Measurements from ENCODE around the gene CFHR5.
A peak's percentile ranks its signal among the peaks of the same experiment; 100 is the strongest.
"Not testable (repeated sequence)": the region's sequence is repeated elsewhere in the genome, so short reads cannot be mapped to it uniquely, and the experiment has no call there.

CFHR5 gene

DNA sequence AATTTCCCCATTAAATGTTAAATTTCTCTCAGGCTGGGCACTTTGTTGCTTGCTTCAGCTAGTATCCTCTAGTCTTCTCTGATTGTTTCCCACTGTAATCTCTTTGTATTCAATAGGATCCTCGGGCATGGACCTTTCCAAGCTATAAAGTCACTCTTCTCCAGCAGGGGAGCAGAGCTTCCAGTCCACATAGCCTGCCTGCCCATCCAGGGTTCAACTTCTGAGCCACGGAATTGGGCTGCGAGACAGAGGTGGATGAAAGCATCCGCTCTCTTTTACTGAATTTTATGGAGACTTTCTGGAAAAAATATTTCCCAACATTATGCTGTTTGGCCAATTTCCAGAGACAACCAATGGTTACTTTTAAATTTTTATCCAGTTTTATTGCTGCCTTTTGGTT, 1.1 kb upstream of the CFHR5 start:
- TF ChIP-seq ZNF843 (tag by site-specific recombination; IDR thresholded peaks at IDR 0.05) (no peak), ZNF19 (tag by site-specific recombination; IDR thresholded peaks at IDR 0.05; ENCODE audit: low read depth) (no peak), FEZF1 (tag by site-specific recombination; IDR thresholded peaks at IDR 0.05) (no peak), ZBTB44 (tag by site-specific recombination; IDR thresholded peaks at IDR 0.05) (no peak), OSR2 (tag by site-specific recombination; IDR thresholded peaks at IDR 0.05) (no peak), ZSCAN18 (tag by site-specific recombination; IDR thresholded peaks at IDR 0.05) (no peak), SCRT1 (tag by site-specific recombination; IDR thresholded peaks at IDR 0.05; ENCODE audit: borderline replicate concordance) (no peak), TRIM28 (IDR thresholded peaks at IDR 0.05; ENCODE audit: borderline replicate concordance, low read length) (no peak)
- Histone ChIP-seq H3K4me1 (ENCODE audit: control insufficient read depth, insufficient read depth, low read length) (no peaks in the 10 kb centered on the region), H3K4me3 (ENCODE audit: low read depth, low read length) (no peak overlapping the region), H3K36me3 (ENCODE audit: control insufficient read depth in 2 of 2, insufficient read depth in 1 of 2, low read length in 2 of 2) (no peaks in the 10 kb centered on the region), H3K9me3 (ENCODE audit: control insufficient read depth, insufficient read depth, low read depth, low read length) (no peaks in the 10 kb centered on the region), H3K27ac (ENCODE audit: extremely low read depth, low read depth, low read length) (no peak overlapping the region)
- ChIA-PET POLR2A (no interaction called here), CTCF (no interaction called here)

- ChIA-PET CTCF (interaction anchor here (1.1 kb wide), 1 partner anchor 376 kb away, joined by 3 read pairs; no protein-coding TSS in a partner anchor), POLR2A (no interaction called here)
- no peak overlapping the region for H3K27ac ChIP-seq (ENCODE audit: extremely low read depth, low read depth, low read length)
- H3K4me3 ChIP-seq (ENCODE audit: low read depth, low read length) = no peak overlapping the region
- no peaks in the 10 kb centered on the region for H3K9me3 ChIP-seq (ENCODE audit: control insufficient read depth, insufficient read depth, low read depth, low read length)
- H3K36me3 ChIP-seq (ENCODE audit: control insufficient read depth in 2 of 2, insufficient read depth in 1 of 2, low read length in 2 of 2) = no peaks in the 10 kb centered on the region
- TF ChIP-seq ZNF585B (tag by site-specific recombination; IDR thresholded peaks at IDR 0.05) (no peak), ZNF157 (tag by site-specific recombination; IDR thresholded peaks at IDR 0.05) (no peak), ZNF629 (tag by site-specific recombination; IDR thresholded peaks at IDR 0.05) (no peak), ZFP37 (tag by site-specific recombination; IDR thresholded peaks at IDR 0.05) (no peak), ZSCAN30 (tag by site-specific recombination; IDR thresholded peaks at IDR 0.05) (no peak), ZNF223 (tag by site-specific recombination; IDR thresholded peaks at IDR 0.05) (no peak), ZNF140 (tag by site-specific recombination; IDR thresholded peaks at IDR 0.05) (no peak)
- H3K4me1 ChIP-seq (ENCODE audit: control insufficient read depth, insufficient read depth, low read length) = no peaks in the 10 kb centered on the region
Observed at GRCh38 chr1:196980859-196981258, 3.5 kb downstream of the CFHR5 start.

DNA sequence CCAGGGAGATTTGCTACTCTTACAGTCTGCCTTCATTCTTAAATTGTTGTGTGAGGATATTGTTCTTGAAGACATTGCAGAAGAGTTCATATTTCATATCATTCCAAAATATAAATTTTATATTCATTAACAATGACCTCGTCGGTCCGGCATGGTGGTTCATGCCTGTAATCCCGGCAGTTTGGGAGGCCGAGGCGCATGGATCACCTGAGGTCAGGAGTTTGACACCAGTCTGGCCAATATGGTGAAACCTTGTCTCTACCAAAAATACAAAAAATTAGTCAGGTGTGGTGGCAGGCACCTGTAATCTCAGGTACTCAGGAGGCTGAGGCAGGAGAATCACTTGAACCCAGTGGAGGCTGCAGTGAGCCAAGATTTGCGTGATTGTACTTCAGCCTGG, 4.9 kb downstream of the CFHR5 start:
- H3K4me1 ChIP-seq (ENCODE audit: control insufficient read depth, insufficient read depth, low read length); H3K4me3 ChIP-seq (ENCODE audit: low read depth, low read length); POLR2A ChIA-PET; CTCF ChIA-PET; H3K27ac ChIP-seq (ENCODE audit: extremely low read depth, low read depth, low read length); H3K9me3 ChIP-seq (ENCODE audit: control insufficient read depth, insufficient read depth, low read depth, low read length); H3K36me3 ChIP-seq (ENCODE audit: control insufficient read depth in 2 of 2, insufficient read depth in 1 of 2, low read length in 2 of 2): not testable (repeated sequence)

GRCh38 chr1:196991919-196992651, 14.7 kb downstream of the CFHR5 start:
- H3K4me1 ChIP-seq (ENCODE audit: control insufficient read depth, insufficient read depth, low read length); H3K36me3 ChIP-seq (ENCODE audit: control insufficient read depth in 2 of 2, insufficient read depth in 1 of 2, low read length in 2 of 2); H3K9me3 ChIP-seq (ENCODE audit: control insufficient read depth, insufficient read depth, low read depth, low read length); H3K27ac ChIP-seq (ENCODE audit: extremely low read depth, low read depth, low read length); CTCF ChIA-PET; H3K4me3 ChIP-seq (ENCODE audit: low read depth, low read length); POLR2A ChIA-PET: not testable (repeated sequence)
- TF ChIP-seq GLIS1 (tag by site-specific recombination; IDR thresholded peaks at IDR 0.05) = peak; percentile 34
- TF ChIP-seq ZBTB17 (tag by site-specific recombination; IDR thresholded peaks at IDR 0.05) = peak; percentile 82
- peak; percentile 57 for TF ChIP-seq ZIC2 (tag by site-specific recombination; IDR thresholded peaks at IDR 0.05)
- 0 out of 2 replicates have a peak, but pooled peaks have one; percentile 51 for TF ChIP-seq ZBTB48 (tag by site-specific recombination; IDR thresholded peaks at IDR 0.05)

All from HEK293 (cell line).